Endothelial cell of umbilical vein (primary cell): ENCODE measurements around the gene NAA60. TPM values are rescaled to one million over a fixed set of nuclear protein-coding genes. Genes with fewer than 3 reads are reported as not detected.

Experiments
- BruUV-seq: library from RNA; stranded (reverse); fragments of 400-500 nt; replicated peaks from 2 replicates; lab custom pipeline; 2021; lab: Mats Ljungman, UMichigan
- CTCF ChIA-PET: fragments of 300-600, 350-600 bp; sonication (Branson Sonifier 250); formaldehyde crosslinking; loops from one replicate; lab custom pipeline; 2021; ENCODE audit warnings: antibody characterized with exemption, inconsistent platforms; lab: Charles Lee
- POLR2A ChIA-PET: fragments of 300-600, 350-600 bp; sonication (Branson Sonifier 250); formaldehyde crosslinking; loops from one replicate; lab custom pipeline; 2021; ENCODE audit warnings: antibody characterized with exemption, inconsistent platforms; lab: Charles Lee
- DNase-seq: peaks from one replicate; pipeline ENCODE4 v3.0.0-alpha.2; 2011; ENCODE audit warnings: low read depth, low spot score
- FAIRE-seq: peaks from 2 replicates; lab custom pipeline; 2011; peaks lifted over from hg19 to GRCh38; lab: Jason Lieb, UNC
- H2AFZ ChIP-seq: 2 replicates; pipeline ENCODE4 v1.6.0; 2012; ENCODE audit warnings: low read depth, low read length, control low read depth, inconsistent platforms
- H3K27ac ChIP-seq: 2 replicates; pipeline ENCODE4 v1.5.1; 2011; ENCODE audit warnings: low read depth, mild to moderate bottlenecking, control low read depth, low read length, moderate library complexity; ENCODE audit not compliant: insufficient read depth
- H3K27me3 ChIP-seq, 2 experiments: 2 replicates each; pipeline versions ENCODE4 v1.6.0 to v1.6.1; 2011; ENCODE audit warnings: low read length in 2 of 2, mixed read lengths in 1 of 2; ENCODE audit not compliant: control insufficient read depth in 2 of 2, insufficient read depth in 2 of 2
- H3K36me3 ChIP-seq, 2 experiments: 2 replicates in 1 of 2; 3 replicates in 1 of 2; pipeline ENCODE4 v1.5.1; 2011; ENCODE audit warnings: low read length in 2 of 2, mild to moderate bottlenecking in 1 of 2, moderate library complexity in 1 of 2; ENCODE audit not compliant: control insufficient read depth in 2 of 2, insufficient read depth in 2 of 2; ENCODE audit errors: extremely low read depth in 1 of 2
- H3K4me1 ChIP-seq: 3 replicates; pipeline ENCODE4 v1.5.1; 2011; ENCODE audit warnings: mild to moderate bottlenecking, low read length; ENCODE audit not compliant: control insufficient read depth, insufficient read depth; ENCODE audit errors: extremely low read depth
- H3K4me2 ChIP-seq: 2 replicates; pipeline ENCODE4 v1.6.1; 2011; ENCODE audit warnings: low read length, control low read depth, mixed read lengths; ENCODE audit not compliant: insufficient read depth
- H3K4me3 ChIP-seq, 3 experiments: fragments of 200-600 bp in 1 of 3; sonication (generic), shearing (Covaris generic) in 1 of 3; replicated peaks in 1 of 3; 2 replicates each; pipeline ENCODE4 v1.5.1; 2011 to 2016; ENCODE audit warnings: control low read depth in 3 of 3, low read length in 3 of 3, mild to moderate bottlenecking in 2 of 3, inconsistent platforms in 1 of 3, low read depth in 1 of 3, moderate library complexity in 1 of 3; ENCODE audit not compliant: insufficient read depth in 1 of 3
- H3K79me2 ChIP-seq: 2 replicates; pipeline ENCODE4 v1.6.0; 2012; ENCODE audit warnings: low read length, inconsistent platforms; ENCODE audit not compliant: control insufficient read depth, insufficient read depth
- H3K9ac ChIP-seq: replicated peaks from 2 replicates; pipeline ENCODE3; 2011; ENCODE audit warnings: low read length, control low read depth; ENCODE audit not compliant: insufficient read depth; ENCODE audit errors: extremely low read depth
- H3K9me1 ChIP-seq: replicated peaks from 3 replicates; pipeline ENCODE4 v1.6.0; 2011; ENCODE audit warnings: mild to moderate bottlenecking, low read length; ENCODE audit not compliant: control insufficient read depth, insufficient read depth; ENCODE audit errors: extremely low read depth
- H3K9me3 ChIP-seq: replicated peaks from 2 replicates; pipeline ENCODE4 v1.5.1; 2012; ENCODE audit warnings: low read length, inconsistent platforms; ENCODE audit not compliant: control insufficient read depth, insufficient read depth
- H4K20me1 ChIP-seq: replicated peaks from 2 replicates; pipeline ENCODE3; 2011; ENCODE audit warnings: mild to moderate bottlenecking, low read length; ENCODE audit not compliant: control insufficient read depth, insufficient read depth; ENCODE audit errors: extremely low read depth
- CTCF ChIP-seq, 2 donors: IDR thresholded peaks; 1 replicate in 1 of 2; 2 replicates in 1 of 2; pipeline ENCODE4 v1.5.1; 2011; ENCODE audit warnings: low read length in 2 of 2, mild to moderate bottlenecking in 2 of 2, moderate library complexity in 2 of 2, control low read depth in 1 of 2, inconsistent platforms in 1 of 2, low read depth in 1 of 2; ENCODE audit not compliant: insufficient read depth in 1 of 2; ENCODE audit errors: extremely low read depth in 1 of 2
- EZH2 ChIP-seq: IDR thresholded peaks from 2 replicates; pipeline ENCODE4 v1.6.1; 2012; ENCODE audit warnings: borderline replicate concordance, low read depth, mild to moderate bottlenecking, moderate library complexity, low read length, inconsistent platforms; ENCODE audit not compliant: severe bottlenecking
- FOS ChIP-seq: IDR thresholded peaks from 2 replicates; pipeline ENCODE4 v1.6.1; 2011; ENCODE audit warnings: mild to moderate bottlenecking, low read length, moderate library complexity, borderline replicate concordance; ENCODE audit not compliant: insufficient read depth
- GATA2 ChIP-seq: IDR thresholded peaks from 2 replicates; pipeline ENCODE4 v1.7.0; 2011; ENCODE audit warnings: low read depth, mild to moderate bottlenecking, moderate library complexity, mixed read lengths, low read length; ENCODE audit not compliant: insufficient read length, insufficient read depth
- JUN ChIP-seq: IDR thresholded peaks from 2 replicates; pipeline ENCODE4 v1.6.1; 2011; ENCODE audit warnings: borderline replicate concordance, low read depth; ENCODE audit not compliant: insufficient read length, insufficient read depth
- MAX ChIP-seq: IDR thresholded peaks from 2 replicates; pipeline ENCODE4 v1.6.1; 2011; ENCODE audit not compliant: insufficient read depth, insufficient read length
- MYC ChIP-seq: IDR thresholded peaks from one replicate; pipeline ENCODE4 v1.6.1; 2011; ENCODE audit warnings: mild to moderate bottlenecking, low read depth, low read length
- POLR2A ChIP-seq: IDR thresholded peaks from 2 replicates; pipeline ENCODE4 v1.6.1; 2012; ENCODE audit warnings: low read depth, mild to moderate bottlenecking, control low read depth, low read length
- POLR2AphosphoS5 ChIP-seq: IDR thresholded peaks from 2 replicates; pipeline ENCODE4 v1.6.1; 2012; ENCODE audit warnings: low read depth, mild to moderate bottlenecking, control low read depth, low read length, moderate library complexity; ENCODE audit not compliant: insufficient read depth
- dilution Hi-C: fragments of 300-500 bp; cut with MboI; formaldehyde crosslinking; loops from one replicate; pipeline ENCODE4 v1.15.0; 2019; ENCODE audit warnings: low sequenced_read_pairs; ENCODE audit not compliant: extremely low pct_ligation_motif_present
- intact Hi-C: fragments of 100-400 bp; cut with micrococcal nuclease; formaldehyde crosslinking; loops from one replicate; pipeline ENCODE4 v1.10.0; 2022
- polyA plus RNA-seq, 4 experiments: library from polyadenylated mRNA; depleted of rRNA in 3 of 4; stranded (reverse) in 3 of 4; unstranded in 1 of 4; fragments of >200 nt; gene quantifications; 2 replicates each; pipeline versions ENCODE4 v1.2.1 to v1.2.3, GENCODE V29; 2011 to 2012; ENCODE audit warnings: missing spikeins in 1 of 4
- total RNA-seq: library from RNA; stranded (reverse); gene quantifications from 2 replicates; pipeline ENCODE4 v1.2.3, GENCODE V29; 2021

NAA60 gene
- total and polyA plus RNA-seq, 2 donors (not counting 3 experiments of a cell fraction or from before 2014, with no cell fraction given): 22.1 to 42.9 TPM

- Histone ChIP-seq H3K27ac (no peak overlapping the region), H3K36me3 (no peaks in the 10 kb centered on the region), H3K4me2 (no peak overlapping the region), H3K4me3 (no peak overlapping the region), H2AFZ (no peak overlapping the region), H3K9ac (no peak overlapping the region), H3K9me3 (no peaks in the 10 kb centered on the region), H3K27me3 (no peaks in the 10 kb centered on the region), H4K20me1 (no peaks in the 10 kb centered on the region), H3K9me1 (no peaks in the 10 kb centered on the region), H3K4me1 (no peaks in the 10 kb centered on the region), H3K79me2 (no peaks in the 10 kb centered on the region)
- FAIRE-seq (no peak), DNase-seq (no peak)
- dilution Hi-C loops: no loop called here
- CTCF ChIA-PET: no interaction called here
- POLR2A ChIA-PET: no interaction called here
- no TSS peak for BruUV-seq
- TF ChIP-seq FOS (no peak), EZH2 (no peak), POLR2AphosphoS5 (no peak), CTCF (IDR thresholded peaks at IDR 0.05; ENCODE audit: extremely low read depth in 1 of 2, insufficient read depth in 1 of 2, low read depth in 1 of 2, low read length in 2 of 2) (no peak), JUN (no peak), POLR2A (no peak), GATA2 (no peak), MYC (no peak), MAX (no peak)
- intact Hi-C loops: no loop called here
Measured at GRCh38 chr16:3492356-3492755, 48.9 kb downstream of the NAA60 start.
